ENCODE data around the gene GUCY2D.

DNA sequence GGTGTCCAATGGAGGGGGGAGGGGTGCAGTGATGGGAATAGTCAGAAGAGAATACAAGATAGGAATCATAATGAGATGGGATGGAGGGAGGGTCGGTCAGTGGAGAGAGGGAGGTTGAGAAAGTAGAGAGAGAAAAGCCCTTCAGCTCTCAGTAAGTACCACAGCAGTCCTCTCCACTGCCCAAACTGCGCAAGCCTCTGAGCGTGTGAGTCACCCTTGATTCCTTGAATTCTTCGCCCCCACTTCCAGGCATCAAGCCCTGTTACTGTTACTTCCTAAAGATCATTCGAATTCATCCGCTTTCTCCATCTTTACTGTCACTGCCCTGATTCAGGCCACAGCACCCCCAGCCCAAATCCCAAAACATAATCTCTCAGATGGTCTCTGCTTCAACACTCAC is 2.5 kb downstream of the GUCY2D start:
- TF ChIP-seq EZH2 (IDR thresholded peaks at IDR 0.05; ENCODE audit: insufficient read depth, poor library complexity, severe bottlenecking) (no peak), EZH2phosphoT487 (IDR thresholded peaks at IDR 0.05; ENCODE audit: insufficient read depth, low read depth) (no peak)

Data from GM23248 (cell line).